ENCODE results near the gene MAN1C1.
A peak's percentile ranks its signal among the peaks of the same experiment; 100 is the strongest.

Gene MAN1C1

DNA sequence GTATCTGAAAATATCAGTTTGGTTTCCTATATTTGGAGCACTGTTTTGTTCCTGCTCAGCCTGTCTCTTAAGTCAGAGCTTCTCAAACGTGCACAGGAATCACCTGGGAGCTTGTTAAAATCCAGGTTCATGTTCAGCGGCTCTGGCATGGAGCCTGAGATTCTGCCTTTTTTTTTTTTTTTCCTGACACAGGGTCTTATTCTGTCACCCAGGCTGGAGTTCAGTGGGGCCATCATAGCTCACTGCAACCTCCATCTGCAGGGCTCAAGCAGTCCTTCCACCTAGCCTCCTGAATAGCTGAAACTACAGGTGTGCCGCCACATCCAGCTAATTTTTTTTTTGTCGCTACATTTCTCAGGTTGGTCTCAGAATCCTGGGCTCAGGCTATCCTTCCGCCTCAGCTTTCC lies 171.2 kb downstream of the MAN1C1 start:
- no peak for DNase-seq

- no peak for DNase-seq
Measured at GRCh38 chr1:25790472-25790871, 173.9 kb downstream of the MAN1C1 start.

- no peak for DNase-seq
Measured at GRCh38 chr1:25792115-25792514, 175.5 kb downstream of the MAN1C1 start.

DNA sequence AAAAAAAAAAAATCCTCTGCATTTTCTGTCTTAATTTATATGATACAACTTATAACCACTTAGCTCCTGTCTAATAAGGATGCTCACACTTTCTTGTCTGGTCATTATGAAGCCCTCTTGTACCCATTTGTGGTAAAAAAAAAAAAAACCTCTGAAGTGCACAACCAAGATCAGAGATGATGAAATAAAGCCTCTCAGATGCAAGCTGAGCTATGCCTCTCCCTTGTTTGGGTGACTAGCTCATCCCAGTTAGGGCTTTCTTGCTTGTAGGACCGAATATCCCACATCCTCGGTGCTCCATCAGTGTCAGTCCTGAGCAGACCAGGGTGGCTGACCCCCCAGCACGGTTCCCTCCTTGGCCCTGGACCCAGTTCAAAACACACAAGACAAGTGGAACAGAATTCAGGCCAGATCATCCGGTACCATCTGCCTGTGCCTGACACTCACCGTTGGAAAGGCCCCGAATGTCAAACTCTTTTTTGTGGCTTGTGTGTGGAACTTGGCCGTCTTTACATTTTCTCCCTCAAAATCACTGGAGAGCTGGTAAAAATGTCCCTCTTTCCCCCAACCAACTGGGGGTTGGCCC lies 177.1 kb downstream of the MAN1C1 start:
- DNase-seq: no peak

DNA sequence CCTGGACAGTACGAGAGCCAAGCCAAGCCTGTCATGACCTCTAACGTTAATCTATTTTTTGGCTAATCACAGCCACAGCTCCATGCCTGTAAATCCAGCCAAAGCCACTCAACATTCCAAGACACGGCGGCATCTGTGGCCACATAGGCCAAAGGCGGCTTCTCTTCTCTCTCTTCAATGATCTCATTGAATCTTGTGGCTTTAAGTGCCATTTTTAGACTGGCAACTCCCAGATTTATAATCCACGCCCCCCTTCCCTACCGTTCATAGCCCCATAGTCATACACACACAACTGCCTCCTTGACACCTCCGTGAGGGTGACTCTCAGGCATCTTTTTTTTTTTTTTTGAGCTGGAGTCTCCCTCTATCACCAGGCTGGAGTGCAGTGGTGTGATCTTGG lies 177.7 kb downstream of the MAN1C1 start:
- DNase-seq: no peak

DNA sequence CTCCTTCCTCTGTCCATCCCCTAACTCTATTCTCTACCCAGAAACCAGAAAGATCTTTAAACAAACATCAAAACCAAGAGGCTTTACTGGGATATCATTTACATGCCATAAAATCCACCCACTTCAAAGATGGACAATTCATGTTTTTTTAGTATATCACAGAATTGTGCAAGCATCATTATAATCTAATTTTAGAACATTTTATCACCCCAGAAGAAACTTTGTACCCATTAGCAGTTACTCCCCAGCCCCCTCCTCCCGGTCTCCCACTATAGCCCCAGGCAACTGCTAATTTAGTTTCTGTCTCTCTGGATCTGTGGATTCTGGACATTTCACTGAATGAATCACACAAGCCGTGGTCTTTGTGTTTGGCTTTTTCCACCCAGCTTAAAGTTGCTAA lies 178.6 kb downstream of the MAN1C1 start:
- DNase-seq: no peak

DNA sequence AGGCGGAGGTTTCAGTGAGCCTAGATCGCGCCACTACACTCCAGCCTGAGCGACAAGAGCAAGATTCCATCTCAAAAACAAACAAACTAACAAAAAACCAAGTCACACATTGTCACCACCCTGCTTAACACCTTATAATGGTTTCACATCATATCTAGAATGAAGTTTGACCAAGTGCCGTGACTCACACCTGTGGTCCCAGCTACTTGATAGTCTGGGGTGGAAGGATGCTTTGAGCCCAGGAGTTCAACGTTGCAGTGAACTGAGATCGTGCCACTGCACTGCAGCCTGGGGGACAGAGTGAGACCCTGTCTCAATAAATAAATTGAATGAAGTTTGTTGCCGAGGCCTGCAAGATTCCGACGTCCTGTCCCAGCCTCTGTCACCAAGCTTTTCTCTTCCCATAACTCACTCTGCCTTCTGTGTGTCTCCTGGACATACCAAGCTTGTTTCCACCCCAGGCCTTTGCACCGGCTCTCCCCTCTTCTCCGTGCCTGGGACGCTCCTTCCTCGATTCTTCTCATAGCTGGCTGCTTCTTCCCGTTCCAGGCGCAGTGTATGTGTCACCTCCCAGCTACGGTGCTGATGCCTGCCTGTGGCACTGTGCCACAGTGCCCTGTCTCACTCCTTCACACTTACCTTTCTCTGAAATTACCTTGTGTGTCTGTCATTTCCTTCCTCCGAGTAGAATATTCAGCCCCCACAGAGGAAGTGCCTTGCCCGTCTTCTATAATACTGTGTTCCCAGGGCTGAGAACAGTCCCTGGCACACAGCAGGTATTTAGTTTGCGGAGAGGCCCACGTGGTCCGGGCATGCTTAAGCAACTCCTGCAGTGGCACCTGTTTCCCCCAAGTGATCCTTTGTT lies 179.6 kb downstream of the MAN1C1 start:
- no peak for DNase-seq

DNA sequence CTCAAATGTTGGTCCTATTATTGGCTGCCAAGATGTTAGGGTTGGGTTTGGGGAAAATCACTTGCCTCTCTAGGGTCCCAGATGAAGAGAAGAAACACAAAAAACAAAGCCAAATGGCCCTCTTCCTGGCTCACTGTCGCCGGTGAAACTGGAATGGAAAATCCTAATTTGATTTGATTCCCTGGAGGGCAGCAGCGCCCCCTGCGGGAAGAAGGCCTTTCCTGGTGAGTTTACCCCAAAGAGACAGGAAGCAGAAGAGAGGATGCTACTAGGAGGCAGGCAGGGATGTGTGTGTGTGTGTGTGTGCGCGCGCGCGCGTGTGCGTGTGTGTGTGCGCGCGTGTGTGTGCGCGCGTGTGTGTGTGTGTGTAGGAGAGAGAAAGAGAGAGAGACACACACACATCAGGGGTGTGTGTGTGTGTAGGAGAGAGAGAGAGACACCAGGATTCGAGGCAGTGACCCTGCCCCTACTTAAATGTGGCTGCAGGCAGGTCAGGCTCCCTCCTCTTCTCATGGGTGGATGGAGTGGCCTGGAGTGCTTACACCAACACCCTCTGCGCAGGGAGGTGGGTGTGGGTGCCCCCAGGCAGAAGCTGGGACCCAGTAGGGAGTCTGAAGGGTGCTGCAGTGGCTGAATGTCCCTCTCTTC lies 180.3 kb downstream of the MAN1C1 start:
- DNase-seq: no peak

- no peak for DNase-seq
Measured at GRCh38 chr1:25797939-25798338, 181.3 kb downstream of the MAN1C1 start.

- DNase-seq: no peak
Measured at GRCh38 chr1:25798666-25799351, 182.2 kb downstream of the MAN1C1 start.

GRCh38 chr1:25799352-25799934 lies 182.9 kb downstream of the MAN1C1 start:
- no peak for DNase-seq

DNA sequence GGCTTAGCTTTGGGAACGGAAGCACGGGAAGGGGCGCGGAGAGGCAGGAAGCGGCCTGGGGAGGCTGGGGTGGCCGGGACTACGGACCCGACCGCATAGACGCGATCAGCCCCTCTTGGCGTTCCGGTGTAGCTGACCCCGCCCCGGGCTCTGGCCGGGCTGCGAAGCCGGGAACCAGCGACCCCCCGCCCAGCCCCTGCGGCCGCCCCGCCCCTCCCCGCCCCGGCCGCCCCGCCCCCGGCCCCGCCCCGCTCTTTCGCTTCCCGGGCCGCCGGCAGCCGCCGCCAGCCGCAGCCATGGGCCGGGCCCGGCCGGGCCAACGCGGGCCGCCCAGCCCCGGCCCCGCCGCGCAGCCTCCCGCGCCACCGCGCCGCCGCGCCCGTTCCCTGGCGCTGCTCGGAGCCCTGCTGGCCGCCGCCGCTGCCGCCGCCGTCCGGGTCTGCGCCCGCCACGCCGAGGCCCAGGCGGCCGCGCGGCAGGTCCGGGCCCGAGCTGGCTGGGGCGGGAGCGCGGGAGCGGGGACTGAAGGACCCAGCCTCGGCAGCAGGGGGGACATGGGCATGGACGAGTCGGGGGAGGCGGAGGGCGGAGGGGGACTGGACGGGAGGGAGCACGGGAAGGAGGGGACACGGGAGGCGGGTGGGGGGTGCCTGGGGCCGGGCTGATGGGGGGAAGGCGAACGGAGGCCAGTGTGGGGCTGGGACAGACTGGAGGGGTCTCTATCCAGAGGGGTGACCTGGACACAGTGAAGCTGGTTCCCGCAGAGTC lies 183.5 kb downstream of the MAN1C1 start, which contains the start of gene SELENON:
Gene SELENON (plus strand): TSS at position 259 of the 768 bp plus-strand sequence. CDS start 38 bp downstream, at position 297.
- peak; percentile 88 for DNase-seq

DNA sequence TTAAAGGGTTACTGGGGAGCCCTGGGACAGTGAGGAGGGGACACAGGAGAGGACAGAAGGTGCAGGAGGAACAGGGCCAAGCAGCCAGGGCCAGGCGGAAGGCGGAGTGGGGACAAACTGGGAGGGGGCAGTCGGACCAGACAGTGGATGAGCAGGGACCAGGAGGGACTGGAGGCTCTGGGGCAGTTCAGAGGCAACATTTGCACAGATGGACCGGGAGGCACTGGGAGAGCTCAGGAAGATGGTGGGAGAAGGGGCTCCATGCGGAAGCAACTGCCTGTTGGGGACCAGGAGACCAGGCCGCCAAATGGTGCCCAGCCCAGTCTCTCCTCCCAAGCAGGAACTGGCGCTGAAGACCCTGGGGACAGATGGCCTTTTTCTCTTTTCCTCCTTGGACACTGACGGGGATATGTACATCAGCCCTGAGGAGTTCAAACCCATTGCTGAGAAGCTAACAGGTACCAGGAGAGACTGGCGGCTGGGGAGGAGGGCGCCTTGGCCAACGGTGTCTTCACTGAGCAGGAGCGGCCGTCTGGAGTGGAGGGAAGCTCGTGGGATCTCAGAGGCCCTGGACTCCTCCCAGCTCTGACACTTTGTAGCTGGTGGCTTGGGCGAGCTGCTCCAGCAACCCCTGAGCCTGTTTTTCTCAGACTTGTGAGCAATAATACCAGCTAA lies 184.2 kb downstream of the MAN1C1 start:
- DNase-seq: no peak

DNA sequence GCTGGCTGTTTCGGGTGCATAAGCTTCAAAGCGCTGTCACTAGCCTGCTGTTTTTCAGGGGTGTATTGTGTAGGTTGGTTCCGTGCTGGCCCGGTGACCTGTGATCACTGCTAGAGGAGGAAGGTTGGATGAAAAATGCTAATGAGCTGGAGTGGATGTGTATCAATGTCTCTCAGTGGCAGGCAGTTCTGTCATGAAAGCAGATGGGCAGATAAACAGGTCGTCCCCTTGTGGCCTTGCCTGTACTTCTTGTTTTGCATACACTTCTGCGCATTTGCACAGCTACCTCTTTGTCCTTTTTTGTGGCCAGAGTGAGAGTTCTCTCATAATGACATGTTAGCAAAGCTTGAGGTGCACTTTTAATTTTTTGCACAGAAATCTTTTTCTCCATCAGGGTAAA lies 186.3 kb downstream of the MAN1C1 start:
- no peak for DNase-seq

- DNase-seq: no peak
Measured at GRCh38 chr1:25803368-25803767, 186.8 kb downstream of the MAN1C1 start.

DNA sequence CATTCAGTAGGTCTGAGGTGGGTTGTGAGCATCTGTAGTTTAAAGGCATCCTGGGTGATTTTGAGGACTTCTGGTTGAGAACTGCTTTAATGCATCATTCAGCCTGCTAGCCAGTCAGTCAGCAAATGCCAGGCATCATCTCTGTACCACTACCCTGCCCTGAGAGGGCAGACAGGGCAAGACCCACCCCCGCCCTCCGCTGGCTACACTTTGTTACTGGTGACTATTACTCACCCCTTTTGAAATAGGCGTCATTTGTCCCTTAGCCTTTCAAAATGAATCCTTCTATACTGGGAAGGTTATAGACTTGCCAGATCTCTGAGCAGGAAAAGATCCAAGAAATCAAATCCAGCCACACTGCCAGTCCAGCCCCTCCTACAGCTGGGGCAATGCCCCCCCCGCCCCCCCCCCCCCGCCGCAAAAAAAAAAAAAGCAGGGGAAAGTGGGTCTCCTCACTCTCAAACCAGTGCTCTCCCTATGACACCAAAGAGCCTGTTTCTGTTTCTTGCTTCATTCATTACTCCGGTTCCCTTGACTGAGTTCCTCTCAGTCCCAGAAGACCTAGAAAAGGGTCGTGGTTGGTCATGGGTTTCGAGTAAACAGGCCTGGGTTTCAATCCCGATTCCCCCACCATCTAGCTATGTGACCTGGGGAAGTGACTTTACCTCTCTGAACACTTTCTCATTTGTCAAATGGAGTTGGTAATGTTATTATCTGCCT lies 187.8 kb downstream of the MAN1C1 start:
- DNase-seq: peak; percentile 20

DNA sequence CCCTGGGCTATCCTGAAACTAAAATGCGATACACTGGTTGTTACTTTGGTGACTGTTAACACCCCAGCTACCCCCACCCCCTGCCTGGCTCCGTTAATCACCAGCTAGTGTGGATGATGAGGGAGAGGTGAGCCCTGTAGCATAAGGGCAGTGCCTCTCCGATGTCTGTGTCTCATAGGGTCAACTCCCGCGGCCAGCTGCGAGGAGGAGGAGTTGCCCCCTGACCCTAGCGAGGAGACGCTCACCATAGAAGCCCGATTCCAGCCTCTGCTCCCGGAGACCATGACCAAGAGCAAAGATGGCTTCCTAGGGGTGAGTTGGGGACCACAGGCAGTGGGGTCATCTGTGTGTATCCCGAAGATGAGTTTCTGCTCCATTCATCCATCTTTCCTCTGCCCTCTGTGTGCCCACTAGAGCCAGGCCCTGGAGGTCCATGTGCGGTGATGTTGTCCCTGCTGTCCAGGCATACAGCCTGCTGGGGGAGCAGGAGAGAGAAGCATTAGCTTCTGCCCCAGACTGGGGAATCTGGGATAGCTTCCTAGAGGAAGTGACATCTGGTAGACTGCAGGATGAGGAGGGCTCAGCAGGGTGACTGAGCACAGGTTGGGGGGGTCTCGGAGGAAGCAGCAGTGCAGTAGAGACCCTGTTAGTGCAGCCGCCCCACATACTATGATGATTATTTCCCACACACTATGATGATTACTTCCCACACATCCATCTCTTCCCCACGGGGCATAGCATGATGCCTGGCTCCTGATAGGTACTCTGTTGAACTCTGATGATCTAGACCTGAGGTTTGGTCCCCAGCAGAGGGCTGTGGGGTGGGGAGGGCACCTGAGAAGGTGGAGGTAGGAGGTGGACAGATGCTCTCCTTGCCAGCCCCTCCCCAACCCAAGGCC lies 188.6 kb downstream of the MAN1C1 start:
- peak; percentile 13 for DNase-seq

DNA sequence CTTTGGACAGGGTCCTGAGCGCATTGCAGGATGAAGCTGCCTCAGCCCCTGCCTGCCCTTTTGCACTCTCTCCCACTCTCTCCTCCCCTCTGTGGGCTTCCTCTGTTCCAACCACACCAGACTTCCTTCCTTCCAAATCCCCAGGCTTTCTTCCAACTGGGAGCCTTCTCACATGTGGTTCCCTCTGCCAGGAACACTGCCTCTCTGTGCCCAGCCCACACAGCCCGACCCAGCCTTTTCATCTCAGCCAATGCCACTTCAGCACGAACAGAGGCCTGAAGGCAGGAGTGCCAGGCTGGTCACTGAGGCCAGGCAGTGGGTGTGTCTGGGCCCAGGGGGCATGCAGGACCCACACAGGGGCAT lies 189.3 kb downstream of the MAN1C1 start:
- peak; percentile 74 for DNase-seq

DNA sequence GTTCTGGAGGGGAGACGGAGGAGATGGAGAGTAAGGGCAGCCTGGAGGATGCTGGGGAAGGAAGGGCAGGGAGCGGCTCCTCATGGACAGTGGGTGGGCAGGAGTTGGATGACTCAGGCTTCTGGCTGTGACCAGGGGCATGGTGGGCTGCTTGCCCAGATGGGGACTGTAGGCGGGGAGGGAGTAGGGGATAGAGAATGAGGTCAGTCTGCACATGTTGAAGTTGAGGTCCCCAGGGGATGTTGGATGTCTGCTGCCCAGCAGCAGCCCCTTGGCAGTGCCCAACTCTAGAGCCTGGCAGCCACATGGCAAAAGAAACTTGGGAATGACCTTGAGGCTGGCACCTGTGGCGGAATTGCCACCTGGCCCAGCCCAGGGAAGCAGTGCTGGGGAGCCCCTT lies 189.8 kb downstream of the MAN1C1 start:
- DNase-seq: peak; percentile 65
